Stimulated activated CD4-positive, alpha-beta T cell treated with anti-CD3 and anti-CD28 coated beads, Interleukin-15, amount 100 ng/mL, for 1 hour (primary cell): ENCODE results near the gene RCSD1.
"Not testable (repeated sequence)": the region's sequence is repeated elsewhere in the genome, so short reads cannot be mapped to it uniquely, and the experiment has no call there.

Experiments used
- DNase-seq, 2 donors: peaks; one replicate each; pipeline ENCODE4 v3.0.0-alpha.2; 2020; ENCODE audit warnings: low read depth in 1 of 2, low spot score in 1 of 2

RCSD1 gene

GRCh38 chr1:167738158-167738557 lies 108.1 kb downstream of the RCSD1 start:
- DNase-seq, result no peak

- DNase-seq, result no peak
These were observed 109.7 kb downstream of the RCSD1 start for GRCh38 chr1:167739752-167740151.

- not testable (repeated sequence) for DNase-seq
These were observed 111.1 kb downstream of the RCSD1 start for GRCh38 chr1:167741103-167741502.

- DNase-seq, result not testable (repeated sequence)
These were observed 112.5 kb downstream of the RCSD1 start for GRCh38 chr1:167742392-167743057.

- no peak for DNase-seq
These were observed 114.9 kb downstream of the RCSD1 start for GRCh38 chr1:167744901-167745300.

- no peak for DNase-seq
These were observed 116.1 kb downstream of the RCSD1 start for GRCh38 chr1:167746013-167746672.

GRCh38 chr1:167746988-167747655 lies 117.1 kb downstream of the RCSD1 start:
- no peak for DNase-seq

GRCh38 chr1:167747988-167748387 lies 118.0 kb downstream of the RCSD1 start:
- DNase-seq, result no peak

GRCh38 chr1:167748906-167749305 lies 118.9 kb downstream of the RCSD1 start:
- no peak for DNase-seq

GRCh38 chr1:167749741-167750140 lies 119.7 kb downstream of the RCSD1 start:
- no peak for DNase-seq

GRCh38 chr1:167750641-167751040 lies 120.6 kb downstream of the RCSD1 start:
- no peak for DNase-seq

GRCh38 chr1:167751676-167752075 lies 121.6 kb downstream of the RCSD1 start:
- no peak for DNase-seq

GRCh38 chr1:167752219-167752985 lies 122.4 kb downstream of the RCSD1 start:
- DNase-seq, result no peak

GRCh38 chr1:167755654-167756053 lies 125.6 kb downstream of the RCSD1 start:
- no peak for DNase-seq
